Measurements from ENCODE around the gene PLA2G5. TPM values are rescaled to one million over a fixed set of nuclear protein-coding genes. Genes with fewer than 3 reads are reported as not detected.

PLA2G5 gene
- total RNA-seq, 6 experiments from 2014 or later: not detected

DNA sequence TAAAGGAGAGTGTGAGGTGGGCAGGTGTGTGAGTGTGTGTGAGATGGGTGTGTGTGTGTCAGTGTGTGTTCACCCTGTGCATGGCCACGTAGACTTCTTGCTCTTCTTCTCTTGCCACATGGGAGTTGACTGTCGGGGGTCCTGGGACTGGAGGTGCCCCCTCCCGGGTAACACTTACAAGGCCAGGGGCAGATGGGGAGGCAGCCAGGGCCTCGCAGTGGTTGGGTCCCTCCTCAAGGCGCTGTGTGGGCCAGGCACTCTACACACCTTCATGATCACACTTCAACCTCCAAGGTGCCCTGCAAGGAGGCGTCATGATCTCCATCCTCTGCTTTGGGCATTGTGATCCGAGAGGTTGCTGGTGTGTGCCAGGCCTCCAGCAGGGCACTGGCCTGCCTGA, 71.5 kb downstream of the PLA2G5 start:
- H3K27ac Mint-ChIP-seq: no peak overlapping the region
- no peak for DNase-seq
- H3K36me3 Mint-ChIP-seq (ENCODE audit: low read depth): no peaks in the 10 kb centered on the region
- peaks cover 43% of the 10 kb centered on the region for H3K27me3 Mint-ChIP-seq (ENCODE audit: insufficient read depth)
- H3K9me3 Mint-ChIP-seq: no peaks in the 10 kb centered on the region
- no peaks in the 10 kb centered on the region for H3K4me1 Mint-ChIP-seq (ENCODE audit: low read depth)
- TF ChIP-seq, protein P1, sequence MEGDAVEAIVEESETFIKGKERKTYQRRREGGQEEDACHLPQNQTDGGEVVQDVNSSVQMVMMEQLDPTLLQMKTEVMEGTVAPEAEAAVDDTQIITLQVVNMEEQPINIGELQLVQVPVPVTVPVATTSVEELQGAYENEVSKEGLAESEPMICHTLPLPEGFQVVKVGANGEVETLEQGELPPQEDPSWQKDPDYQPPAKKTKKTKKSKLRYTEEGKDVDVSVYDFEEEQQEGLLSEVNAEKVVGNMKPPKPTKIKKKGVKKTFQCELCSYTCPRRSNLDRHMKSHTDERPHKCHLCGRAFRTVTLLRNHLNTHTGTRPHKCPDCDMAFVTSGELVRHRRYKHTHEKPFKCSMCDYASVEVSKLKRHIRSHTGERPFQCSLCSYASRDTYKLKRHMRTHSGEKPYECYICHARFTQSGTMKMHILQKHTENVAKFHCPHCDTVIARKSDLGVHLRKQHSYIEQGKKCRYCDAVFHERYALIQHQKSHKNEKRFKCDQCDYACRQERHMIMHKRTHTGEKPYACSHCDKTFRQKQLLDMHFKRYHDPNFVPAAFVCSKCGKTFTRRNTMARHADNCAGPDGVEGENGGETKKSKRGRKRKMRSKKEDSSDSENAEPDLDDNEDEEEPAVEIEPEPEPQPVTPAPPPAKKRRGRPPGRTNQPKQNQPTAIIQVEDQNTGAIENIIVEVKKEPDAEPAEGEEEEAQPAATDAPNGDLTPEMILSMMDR (IDR thresholded peaks at IDR 0.05): no peak
- H3K4me3 Mint-ChIP-seq: no peak overlapping the region

Other genes starting within 250 kb of the PLA2G5 start
- gene OTUD3, start 187.8 kb upstream of the PLA2G5 start, total RNA-seq (2021; fragmentation: NEBNext Ultra II Directional; extraction: Animal tissue kit (Norgen Biotek cat#: 25700)): 1 to 10 TPM; 5.4 to 8.3 (median 7.5) TPM
- gene PLA2G2E, start 146.6 kb upstream of the PLA2G5 start, total RNA-seq (2021; fragmentation: NEBNext Ultra II Directional; extraction: Animal tissue kit (Norgen Biotek cat#: 25700)): not detected
- not detected for gene PLA2G2A, start 90.6 kb upstream of the PLA2G5 start, total RNA-seq (2021; fragmentation: NEBNext Ultra II Directional; extraction: Animal tissue kit (Norgen Biotek cat#: 25700))
- not detected for gene PLA2G2D, start 49.3 kb downstream of the PLA2G5 start, total RNA-seq (2021; fragmentation: NEBNext Ultra II Directional; extraction: Animal tissue kit (Norgen Biotek cat#: 25700))
- gene PLA2G2F, start 69.1 kb downstream of the PLA2G5 start, total RNA-seq (2021; fragmentation: NEBNext Ultra II Directional; extraction: Animal tissue kit (Norgen Biotek cat#: 25700)): not detected
- gene UBXN10, start 115.9 kb downstream of the PLA2G5 start, total RNA-seq (2021; fragmentation: NEBNext Ultra II Directional; extraction: Animal tissue kit (Norgen Biotek cat#: 25700)): not detected
- not detected for gene PLA2G2C, start 116.3 kb downstream of the PLA2G5 start, total RNA-seq (2021; fragmentation: NEBNext Ultra II Directional; extraction: Animal tissue kit (Norgen Biotek cat#: 25700))
- gene VWA5B1, start 220.7 kb downstream of the PLA2G5 start, total RNA-seq (2021; fragmentation: NEBNext Ultra II Directional; extraction: Animal tissue kit (Norgen Biotek cat#: 25700)): not detected